ENCODE measurements around the gene MOSMO.

Gene MOSMO

GRCh38 chr16:22005746-22006145 lies 2.2 kb upstream of the MOSMO start:
- ATAC-seq (ENCODE audit: low read depth), result no peak

GRCh38 chr16:22006636-22007035 lies 1.3 kb upstream of the MOSMO start:
- Histone ChIP-seq H3K27me3 (ENCODE audit: insufficient read depth, poor library complexity, severe bottlenecking) (no peaks in the 10 kb centered on the region), H3K36me3 (ENCODE audit: low read depth) (peaks cover 7% of the 10 kb centered on the region; the same call in 1 of the 2 replicates), H3K9me3 (ENCODE audit: severe bottlenecking) (no peaks in the 10 kb centered on the region), H3K4me1 (ENCODE audit: insufficient read depth, poor library complexity, severe bottlenecking) (peaks cover 26% of the 10 kb centered on the region), H3K4me3 (ENCODE audit: severe bottlenecking) (no peak overlapping the region), H3K27ac (ENCODE audit: poor library complexity, severe bottlenecking) (peak overlapping the region; percentile 66)
- no peak for TF ChIP-seq CTCF (IDR thresholded peaks at IDR 0.05; ENCODE audit: poor library complexity, severe bottlenecking)
- no peak for ATAC-seq (ENCODE audit: low read depth)
- no peak for DNase-seq (ENCODE audit: low spot score)

More at GRCh38 chr16:22005746-22006145, 2.2 kb upstream of the MOSMO start:
- Histone ChIP-seq H3K27me3 (ENCODE audit: insufficient read depth, poor library complexity, severe bottlenecking) (no peaks in the 10 kb centered on the region), H3K27ac (ENCODE audit: poor library complexity, severe bottlenecking) (no peak overlapping the region), H3K4me1 (ENCODE audit: insufficient read depth, poor library complexity, severe bottlenecking) (peaks cover 25% of the 10 kb centered on the region), H3K9me3 (ENCODE audit: severe bottlenecking) (no peaks in the 10 kb centered on the region), H3K4me3 (ENCODE audit: severe bottlenecking) (no peak overlapping the region), H3K36me3 (ENCODE audit: low read depth) (peaks cover 7% of the 10 kb centered on the region; the same call in 1 of the 2 replicates)
- DNase-seq (ENCODE audit: low spot score), result no peak
- TF ChIP-seq CTCF (IDR thresholded peaks at IDR 0.05; ENCODE audit: poor library complexity, severe bottlenecking), result no peak

GRCh38 chr16:22007159-22007508 lies 777 bp upstream of the MOSMO start:
- Histone ChIP-seq H3K4me3 (ENCODE audit: severe bottlenecking) (peak overlapping the region; percentile 96), H3K36me3 (ENCODE audit: low read depth) (peaks cover 7% of the 10 kb centered on the region; the same call in 1 of the 2 replicates), H3K9me3 (ENCODE audit: severe bottlenecking) (no peaks in the 10 kb centered on the region), H3K27me3 (ENCODE audit: insufficient read depth, poor library complexity, severe bottlenecking) (no peaks in the 10 kb centered on the region), H3K27ac (ENCODE audit: poor library complexity, severe bottlenecking) (peak overlapping the region; percentile 66), H3K4me1 (ENCODE audit: insufficient read depth, poor library complexity, severe bottlenecking) (peaks cover 25% of the 10 kb centered on the region)
- DNase-seq (ENCODE audit: low spot score) (no peak), ATAC-seq (ENCODE audit: low read depth) (no peak)
- TF ChIP-seq CTCF (IDR thresholded peaks at IDR 0.05; ENCODE audit: poor library complexity, severe bottlenecking), result no peak

- TF ChIP-seq CTCF (IDR thresholded peaks at IDR 0.05; ENCODE audit: poor library complexity, severe bottlenecking), result no peak
- no peak; the same call in 2 of the 3 replicates for ATAC-seq (ENCODE audit: low read depth)
- H3K27me3 ChIP-seq (ENCODE audit: insufficient read depth, poor library complexity, severe bottlenecking), result no peaks in the 10 kb centered on the region
- DNase-seq (ENCODE audit: low spot score), result no peak
- peaks cover 37% of the 10 kb centered on the region for H3K4me1 ChIP-seq (ENCODE audit: insufficient read depth, poor library complexity, severe bottlenecking)
- no peaks in the 10 kb centered on the region for H3K9me3 ChIP-seq (ENCODE audit: severe bottlenecking)
- H3K36me3 ChIP-seq (ENCODE audit: low read depth), result peaks cover 7% of the 10 kb centered on the region; the same call in 1 of the 2 replicates
- peak overlapping the region; percentile 96 for H3K4me3 ChIP-seq (ENCODE audit: severe bottlenecking)
- H3K27ac ChIP-seq (ENCODE audit: poor library complexity, severe bottlenecking), result peak overlapping the region; percentile 66
Observed at GRCh38 chr16:22008215-22009059, 526 bp downstream of the MOSMO start.

GRCh38 chr16:22010902-22011301 lies 3.0 kb downstream of the MOSMO start:
- peaks cover 7% of the 10 kb centered on the region; the same call in 1 of the 2 replicates for H3K36me3 ChIP-seq (ENCODE audit: low read depth)
- no peak for DNase-seq (ENCODE audit: low spot score)
- no peak overlapping the region for H3K27ac ChIP-seq (ENCODE audit: poor library complexity, severe bottlenecking)
- peaks cover 45% of the 10 kb centered on the region for H3K4me1 ChIP-seq (ENCODE audit: insufficient read depth, poor library complexity, severe bottlenecking)
- H3K4me3 ChIP-seq (ENCODE audit: severe bottlenecking), result no peak overlapping the region
- ATAC-seq (ENCODE audit: low read depth), result no peak
- H3K9me3 ChIP-seq (ENCODE audit: severe bottlenecking), result no peaks in the 10 kb centered on the region
- no peaks in the 10 kb centered on the region for H3K27me3 ChIP-seq (ENCODE audit: insufficient read depth, poor library complexity, severe bottlenecking)
- TF ChIP-seq CTCF (IDR thresholded peaks at IDR 0.05; ENCODE audit: poor library complexity, severe bottlenecking), result no peak

Measured in RWPE2 (cell line).